Suppressor macrophage treated with lipopolysaccharide for 4 hours (primary cell): ENCODE results near the gene FILIP1.

Source experiments
- DNase-seq: peaks from one replicate; pipeline ENCODE4 v3.0.0-alpha.2; 2020

FILIP1 gene

DNA sequence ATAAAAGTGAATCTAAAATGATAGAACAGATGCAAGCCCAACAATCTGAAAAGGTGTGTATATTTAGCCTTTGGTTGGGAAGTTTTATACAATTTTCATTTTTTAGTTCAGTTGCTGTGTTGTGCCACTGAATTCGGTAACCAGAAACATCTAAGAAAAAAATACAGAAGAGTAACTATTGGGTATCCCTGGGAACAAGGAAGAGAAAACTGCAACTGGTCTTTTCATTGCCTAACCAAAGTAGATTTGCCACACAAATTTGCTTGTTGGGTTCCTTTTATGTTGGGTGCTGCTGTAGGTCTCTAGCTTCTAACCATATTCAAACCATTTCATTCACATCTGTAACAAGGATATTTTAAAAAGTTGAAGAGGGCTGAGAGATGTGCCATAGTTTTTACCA is 206.2 kb downstream of the FILIP1 start:
- no peak for DNase-seq

DNA sequence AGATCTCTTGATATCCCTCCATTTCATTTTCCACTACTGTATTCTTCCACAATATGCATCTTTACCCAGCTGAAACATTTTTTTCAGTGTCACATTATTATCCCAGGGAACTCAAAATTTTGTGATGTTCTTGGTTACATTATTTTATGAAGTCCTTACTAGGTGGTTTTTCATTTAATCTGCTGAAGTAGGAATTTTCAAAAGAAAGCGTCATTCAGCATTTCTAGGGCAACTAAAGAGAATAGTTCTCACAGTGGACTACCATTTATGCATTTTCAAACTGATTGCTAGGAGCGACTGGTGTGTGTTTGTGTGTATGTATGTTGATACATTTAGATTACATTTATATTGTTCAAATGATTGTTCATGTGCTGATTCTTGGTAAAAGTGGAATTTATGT is 206.6 kb downstream of the FILIP1 start:
- no peak for DNase-seq

DNA sequence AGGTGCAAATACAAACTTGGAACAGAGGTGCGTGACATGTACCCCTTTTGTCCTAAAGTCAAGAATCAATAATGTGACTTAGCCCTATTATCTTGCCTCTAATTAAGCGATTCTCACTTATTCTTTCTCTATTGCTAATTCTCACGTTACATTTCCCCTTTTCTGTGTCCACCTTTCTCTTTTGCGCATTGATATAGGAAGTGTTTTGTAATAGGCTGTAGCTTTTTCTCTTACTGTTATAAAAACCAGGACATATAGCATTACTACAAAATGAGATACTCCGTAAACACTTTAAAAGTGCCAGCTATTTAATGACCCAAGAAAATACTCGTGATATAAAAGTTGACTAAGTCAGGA is 208.3 kb downstream of the FILIP1 start:
- DNase-seq = peak; percentile 39

DNA sequence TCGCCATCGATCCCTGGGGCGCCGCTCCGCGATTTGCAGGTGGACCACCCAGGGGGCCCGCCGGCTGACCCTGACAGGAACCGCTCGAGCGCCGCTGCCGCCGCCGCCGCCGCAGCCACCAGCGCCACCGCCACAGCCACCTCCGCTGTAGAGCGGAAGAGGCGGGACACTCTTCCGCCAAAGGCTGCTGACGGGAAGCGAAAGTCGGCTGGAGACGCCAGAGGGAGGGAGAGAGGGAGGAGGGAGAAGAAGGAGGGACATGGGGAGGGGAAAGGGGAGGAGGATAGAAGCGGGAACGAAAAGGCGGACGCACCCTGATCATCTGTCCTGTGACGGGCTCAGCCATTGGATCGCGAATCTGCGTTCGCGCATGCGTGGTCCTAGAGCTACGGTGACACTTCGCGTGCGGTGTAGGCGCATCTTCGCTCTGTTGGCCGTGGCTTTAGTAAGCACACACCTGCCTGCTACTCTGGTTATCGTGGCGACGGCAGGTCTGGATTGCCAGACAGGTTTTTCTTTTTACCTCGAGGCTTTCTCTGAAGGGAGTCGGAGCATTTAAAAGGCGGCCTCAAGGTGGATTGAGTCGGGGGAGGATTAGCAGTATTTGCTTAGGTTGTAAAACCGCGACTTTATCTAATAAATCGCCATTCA is 208.8 kb downstream of the FILIP1 start, which contains the start of gene TMEM30A:
TSS of gene TMEM30A (minus strand) at position 161 of the 651 bp plus-strand sequence. CDS start at position 7, 154 bp downstream.
- DNase-seq = peak; percentile 99

DNA sequence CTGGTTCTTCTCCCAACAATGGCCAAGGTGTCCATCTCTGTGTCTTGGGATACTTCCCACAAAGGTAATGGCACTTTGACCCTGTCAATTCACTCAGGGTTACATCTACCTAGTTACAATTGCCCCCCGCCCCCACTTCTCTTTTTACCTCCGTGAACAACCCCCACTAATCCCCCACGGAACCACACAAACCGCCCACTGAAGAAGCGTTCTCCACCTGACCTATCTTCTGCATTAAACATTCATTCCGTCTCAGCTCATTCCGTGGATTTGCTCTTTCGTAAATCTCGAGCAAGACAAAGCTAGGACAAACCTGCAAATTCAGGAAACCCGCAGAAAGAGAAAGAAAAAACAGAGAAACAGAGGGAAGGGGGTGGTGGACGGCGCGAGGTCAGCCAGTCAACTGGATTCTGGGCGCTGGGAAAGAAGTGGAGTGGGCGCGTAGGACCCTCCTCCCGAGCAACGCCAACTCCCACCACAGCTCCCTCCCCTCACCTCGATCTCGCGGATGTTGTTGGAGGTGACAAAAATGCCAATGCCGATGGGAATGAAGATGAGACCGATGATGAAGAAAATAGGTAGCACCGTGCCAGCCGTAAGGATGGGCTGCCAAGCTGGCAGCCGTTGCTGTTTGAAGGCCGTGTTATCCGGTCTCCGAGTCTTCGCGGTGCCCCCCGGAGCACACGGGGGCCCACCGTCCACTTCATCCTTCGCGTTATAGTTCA is 209.5 kb downstream of the FILIP1 start:
- peak; percentile 30 for DNase-seq

DNA sequence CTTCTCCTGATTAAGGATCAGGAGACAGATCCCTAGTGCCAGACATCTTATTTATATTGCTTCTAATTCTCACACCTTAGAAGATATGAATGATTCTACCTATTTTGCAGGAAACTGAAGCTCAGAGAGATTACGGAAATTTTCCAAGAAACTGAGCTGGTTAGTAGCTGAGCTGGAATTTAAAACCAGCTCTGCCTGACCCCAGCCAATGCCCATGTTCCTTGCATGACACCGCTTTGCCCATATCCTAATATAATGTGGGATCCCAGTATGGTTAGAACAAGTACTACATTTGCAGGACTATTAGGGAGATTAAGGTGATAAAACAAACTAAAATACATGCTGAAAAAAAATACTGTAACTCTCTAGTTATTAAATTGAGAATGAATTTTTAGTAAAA is 210.9 kb downstream of the FILIP1 start:
- no peak for DNase-seq

DNA sequence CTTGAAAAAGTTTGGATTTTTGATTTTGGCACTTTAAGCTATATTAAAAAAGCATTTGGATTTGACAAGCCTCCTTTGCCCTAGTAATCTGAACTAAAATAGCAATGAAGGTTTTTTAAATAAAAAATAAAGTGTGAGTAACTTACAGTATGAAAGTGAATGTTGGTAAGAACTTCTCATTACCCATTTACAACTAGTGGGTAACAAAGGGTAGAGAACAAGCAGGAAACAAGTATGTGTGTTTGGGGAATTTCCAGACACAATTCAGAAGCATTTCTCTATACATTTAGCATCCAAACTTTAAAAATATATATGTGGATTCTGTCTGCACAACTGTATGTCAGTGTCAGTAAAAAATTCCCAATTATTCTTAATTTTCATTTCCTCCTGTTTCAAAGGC is 211.9 kb downstream of the FILIP1 start:
- peak; percentile 59 for DNase-seq

DNA sequence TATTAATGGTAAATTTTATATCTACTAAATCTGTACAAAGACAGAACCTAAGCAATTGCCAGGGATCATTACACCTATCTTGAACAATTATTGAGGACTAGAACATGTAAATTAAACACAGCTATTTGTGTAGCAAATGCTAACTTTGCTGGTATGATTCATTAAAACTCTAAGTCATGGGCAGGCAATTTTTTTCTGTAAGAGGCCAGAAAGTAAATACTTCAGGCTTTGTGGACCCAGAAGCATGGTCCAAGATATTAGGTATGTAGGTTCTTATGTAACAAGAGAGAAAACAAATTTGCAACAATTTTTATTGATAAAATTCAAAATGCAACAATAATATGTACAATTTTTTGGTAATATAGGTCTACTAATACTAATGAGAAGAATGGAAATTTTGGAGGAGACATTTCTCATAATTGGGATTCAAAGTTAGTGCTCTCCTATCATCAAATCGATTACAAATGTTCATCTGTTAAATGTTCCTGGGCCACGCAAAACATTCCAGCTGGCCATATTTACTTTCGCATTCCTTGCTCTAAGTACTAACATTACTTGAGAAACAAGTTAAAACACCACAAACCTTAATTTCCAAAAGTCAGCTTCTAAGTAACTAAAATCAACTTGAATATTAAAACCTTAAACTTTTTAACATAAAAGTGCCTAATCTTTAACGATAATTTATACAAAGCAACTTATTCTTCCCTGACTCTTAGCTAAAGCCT is 213.3 kb downstream of the FILIP1 start:
- DNase-seq = no peak

DNA sequence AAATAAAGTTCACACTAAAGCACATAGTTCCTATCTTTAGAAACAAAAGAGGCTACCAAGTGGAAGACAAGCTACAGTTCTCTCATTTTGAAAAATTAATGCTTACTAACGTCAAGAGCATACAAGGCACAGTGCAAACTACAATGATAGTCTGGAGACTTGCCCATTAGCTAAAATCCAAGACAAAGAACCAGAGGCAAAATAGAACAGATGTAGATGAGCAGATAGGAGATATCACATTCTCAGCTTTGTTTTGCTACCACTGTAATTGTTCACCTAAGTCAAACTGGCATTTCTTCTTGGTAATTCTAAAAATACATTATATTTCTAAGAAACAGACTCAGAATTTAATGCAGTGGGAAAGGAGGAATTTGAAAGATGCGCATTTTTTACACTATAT is 214.2 kb downstream of the FILIP1 start:
- no peak for DNase-seq

DNA sequence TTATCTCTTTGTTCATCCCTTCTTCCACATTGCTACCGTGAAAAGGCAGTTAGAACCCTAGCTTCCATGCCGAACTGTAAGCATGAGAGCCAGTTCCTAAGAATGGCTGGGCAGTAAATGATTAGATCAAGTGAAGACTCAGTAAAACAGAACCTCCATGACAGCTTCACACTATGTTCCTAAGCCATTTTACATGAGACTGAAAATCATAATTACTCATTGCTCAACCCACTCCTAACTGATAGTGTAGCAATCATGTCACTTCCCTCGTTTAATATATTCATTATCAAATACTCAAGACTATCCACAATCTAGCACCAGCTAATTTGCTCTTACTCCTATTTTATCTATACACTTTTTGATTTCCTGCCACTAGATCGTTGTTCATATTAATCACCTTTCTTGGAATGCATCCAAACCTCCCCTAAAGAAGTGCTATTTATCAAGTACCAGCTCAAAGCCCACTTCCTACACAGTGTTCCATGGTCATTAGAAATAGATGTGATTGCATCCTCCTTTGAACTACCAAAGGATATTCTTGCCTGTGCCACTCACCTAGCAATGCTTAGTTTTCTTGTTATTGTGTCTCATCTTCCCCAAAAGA is 215.0 kb downstream of the FILIP1 start:
- peak; percentile 41 for DNase-seq

DNA sequence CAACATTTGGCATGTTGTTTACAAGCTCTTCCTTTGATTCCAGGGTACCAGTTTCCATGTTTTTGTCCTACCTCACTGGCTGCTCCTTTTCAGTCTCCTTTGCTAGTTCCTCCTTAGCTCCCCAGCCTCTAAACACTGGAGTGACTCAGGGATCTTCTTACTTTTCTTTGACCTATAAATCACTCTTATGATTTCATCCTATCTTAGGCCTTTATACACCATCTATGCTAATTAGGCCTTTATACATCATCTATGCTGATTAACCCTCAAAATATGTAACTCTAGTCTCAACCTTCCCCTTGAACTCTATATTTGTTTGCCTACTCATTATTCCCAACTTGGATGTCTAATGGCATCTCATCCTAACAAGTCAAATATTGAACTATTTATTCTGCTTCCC is 218.5 kb downstream of the FILIP1 start:
- DNase-seq = peak; percentile 58

DNA sequence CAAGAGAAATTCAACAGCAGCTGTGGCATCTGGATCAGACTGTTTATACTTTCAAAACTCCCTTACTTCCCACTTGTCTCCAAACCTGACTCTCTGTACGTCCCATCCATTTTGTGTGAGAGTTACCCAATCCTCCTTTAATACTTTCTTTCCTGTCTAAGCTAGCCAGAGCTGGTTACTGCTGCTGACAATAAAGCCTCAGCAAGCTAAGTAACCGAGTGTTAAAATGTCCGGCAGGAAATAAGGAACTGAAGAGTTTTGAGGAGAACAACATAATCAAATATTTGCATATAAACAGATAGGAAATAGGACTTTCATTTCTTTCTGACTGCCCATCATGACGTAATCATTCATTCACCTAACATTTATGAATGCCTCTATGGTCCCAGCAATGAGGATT is 220.6 kb downstream of the FILIP1 start:
- peak; percentile 54 for DNase-seq

DNA sequence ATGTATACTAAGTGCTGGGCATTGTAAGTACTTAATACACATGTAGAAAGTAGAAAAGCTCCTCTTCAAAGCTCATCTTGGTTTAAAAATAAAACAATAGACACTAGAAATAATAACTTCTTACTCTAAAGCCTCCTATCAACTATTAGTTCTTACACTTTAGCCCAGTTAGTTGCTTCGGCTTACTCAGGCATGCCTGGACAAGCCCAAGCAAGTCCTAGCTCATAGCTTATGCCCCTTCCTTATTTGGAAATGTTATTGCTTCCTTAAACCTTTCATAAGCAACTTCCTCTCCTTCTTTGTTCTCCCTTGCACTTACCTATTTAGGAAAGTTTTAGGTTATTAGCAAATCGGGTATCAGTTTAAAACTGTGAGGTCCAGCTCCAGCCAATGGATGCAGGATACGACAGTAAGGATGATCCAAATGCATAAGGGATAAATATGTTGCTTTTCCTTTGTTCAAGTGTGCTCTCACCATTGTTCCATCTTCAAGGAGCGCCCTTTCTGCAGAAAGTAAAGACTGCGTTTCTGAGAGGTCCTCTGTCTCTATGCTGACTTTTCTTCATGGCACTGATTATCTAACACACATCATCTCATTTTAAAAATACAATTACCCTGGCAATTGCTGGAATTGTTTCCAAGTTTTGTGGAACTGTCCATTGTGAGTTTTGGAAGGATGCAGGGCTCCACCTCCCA is 221.3 kb downstream of the FILIP1 start:
- peak; percentile 32 for DNase-seq

DNA sequence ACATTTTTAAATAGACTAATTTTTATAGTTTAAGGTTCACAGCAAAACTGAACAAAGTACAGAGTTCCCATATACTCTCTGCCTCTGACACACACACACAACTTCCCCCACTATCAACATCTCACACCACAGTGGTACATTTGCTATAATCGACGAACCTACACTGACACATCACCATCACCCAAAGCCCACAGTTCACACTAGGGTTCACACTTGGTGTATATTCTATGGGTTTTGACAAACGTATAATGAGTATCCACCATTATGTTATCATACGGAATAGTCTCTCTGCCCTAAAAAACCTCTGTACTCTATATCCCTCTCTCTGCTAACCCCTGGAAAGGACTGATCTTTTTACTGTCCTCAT is 224.6 kb downstream of the FILIP1 start:
- DNase-seq = no peak

DNA sequence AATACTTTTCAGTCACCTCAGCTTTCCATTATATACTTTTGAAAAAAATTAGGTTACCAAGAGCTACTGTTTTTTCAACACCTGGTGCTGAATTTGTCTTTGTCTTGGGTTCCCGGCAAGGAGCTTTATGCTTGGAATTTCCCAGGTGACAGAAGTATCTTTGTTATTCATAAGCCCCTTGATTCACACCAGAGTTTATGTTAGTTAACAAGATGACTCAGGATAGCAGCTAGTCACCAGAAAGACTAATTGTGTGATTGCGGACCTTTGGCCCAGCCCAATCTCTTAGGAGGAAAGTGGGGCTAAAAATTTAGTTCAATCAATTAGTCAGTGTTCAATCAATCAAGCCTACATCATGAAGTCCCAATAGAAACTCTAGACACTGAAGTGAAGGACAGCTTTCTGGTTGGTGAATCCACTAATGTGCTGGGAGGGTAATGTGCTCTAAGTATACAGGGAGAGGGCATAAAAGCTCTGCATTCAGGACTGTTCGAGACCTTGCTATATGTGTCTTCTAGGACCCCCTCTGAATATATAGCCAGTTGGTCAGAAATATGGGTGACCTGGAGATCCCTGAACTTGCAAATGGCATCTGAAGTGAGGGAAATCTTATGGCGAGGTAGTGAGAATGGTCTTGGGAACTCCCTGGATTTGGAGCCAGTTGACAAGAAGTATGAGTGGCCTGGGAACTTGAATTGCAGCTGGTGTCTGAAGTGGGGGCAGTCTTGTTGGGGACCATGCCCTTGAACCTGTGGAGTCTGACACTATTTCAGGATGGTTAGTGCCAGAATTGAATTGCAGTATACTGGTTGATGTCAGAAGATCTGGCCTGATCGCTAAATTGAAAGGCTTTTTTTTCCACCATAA is 225.2 kb downstream of the FILIP1 start:
- no peak for DNase-seq

DNA sequence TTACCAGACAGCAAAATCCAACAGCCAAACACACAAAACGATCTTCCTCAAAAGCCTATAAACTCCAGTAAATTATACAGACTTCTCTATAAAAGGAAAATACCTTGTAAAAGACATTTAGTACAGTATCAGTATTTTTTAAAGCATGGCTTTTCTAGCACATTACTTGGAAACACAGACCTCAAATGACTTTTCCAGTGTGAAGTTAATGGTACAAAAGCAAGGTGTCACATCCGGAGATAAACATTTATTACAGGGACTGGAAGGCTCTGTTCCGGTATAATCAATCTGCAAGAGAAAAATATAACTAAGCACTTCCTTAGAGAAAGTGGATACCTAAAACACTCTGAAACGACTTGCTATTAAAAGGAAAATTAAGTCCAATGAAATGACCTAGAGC is 226.1 kb downstream of the FILIP1 start:
- no peak for DNase-seq

DNA sequence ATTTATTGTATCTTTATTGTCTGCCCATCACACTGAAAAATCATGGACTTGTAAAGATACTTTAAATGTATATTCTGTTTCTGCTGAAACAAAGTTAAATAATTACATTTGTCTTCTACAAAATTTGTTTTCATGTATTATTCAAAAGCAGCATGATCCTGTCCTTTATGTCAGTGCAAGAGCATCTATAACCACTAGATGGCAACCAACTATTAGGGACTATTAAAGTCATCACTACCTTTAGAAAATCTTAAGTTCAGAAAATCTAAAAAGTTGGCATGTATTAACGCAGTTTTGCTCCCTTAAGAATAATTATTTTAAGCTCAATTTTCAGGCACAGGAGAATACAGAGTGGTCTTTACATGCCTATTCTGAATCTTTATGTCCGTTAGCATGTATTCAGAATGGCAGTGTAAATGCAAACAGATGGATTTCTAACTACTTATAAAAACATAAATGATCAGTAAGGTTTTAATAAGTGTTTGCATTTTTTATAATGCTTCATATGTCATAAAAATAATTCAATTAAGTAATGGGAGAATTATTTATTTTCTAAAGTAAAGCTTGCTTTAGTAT is 226.8 kb downstream of the FILIP1 start:
- DNase-seq = peak; percentile 67

DNA sequence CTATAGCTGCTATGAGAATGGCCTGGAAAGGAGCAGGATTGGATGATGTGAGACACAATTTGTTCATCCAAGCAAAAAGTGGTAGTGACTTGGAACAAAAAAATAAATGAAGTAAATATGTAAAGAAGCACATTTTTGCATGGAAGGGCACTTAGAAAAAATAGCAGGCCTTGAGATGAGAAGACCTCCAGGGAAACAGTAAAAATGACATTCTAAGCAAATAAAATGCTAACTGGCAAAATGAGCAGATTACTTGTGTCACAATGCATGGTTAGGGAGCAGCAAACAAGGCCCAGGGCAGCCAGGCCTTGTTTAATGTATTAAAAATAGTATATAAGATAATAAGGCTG is 230.2 kb downstream of the FILIP1 start:
- DNase-seq = no peak

DNA sequence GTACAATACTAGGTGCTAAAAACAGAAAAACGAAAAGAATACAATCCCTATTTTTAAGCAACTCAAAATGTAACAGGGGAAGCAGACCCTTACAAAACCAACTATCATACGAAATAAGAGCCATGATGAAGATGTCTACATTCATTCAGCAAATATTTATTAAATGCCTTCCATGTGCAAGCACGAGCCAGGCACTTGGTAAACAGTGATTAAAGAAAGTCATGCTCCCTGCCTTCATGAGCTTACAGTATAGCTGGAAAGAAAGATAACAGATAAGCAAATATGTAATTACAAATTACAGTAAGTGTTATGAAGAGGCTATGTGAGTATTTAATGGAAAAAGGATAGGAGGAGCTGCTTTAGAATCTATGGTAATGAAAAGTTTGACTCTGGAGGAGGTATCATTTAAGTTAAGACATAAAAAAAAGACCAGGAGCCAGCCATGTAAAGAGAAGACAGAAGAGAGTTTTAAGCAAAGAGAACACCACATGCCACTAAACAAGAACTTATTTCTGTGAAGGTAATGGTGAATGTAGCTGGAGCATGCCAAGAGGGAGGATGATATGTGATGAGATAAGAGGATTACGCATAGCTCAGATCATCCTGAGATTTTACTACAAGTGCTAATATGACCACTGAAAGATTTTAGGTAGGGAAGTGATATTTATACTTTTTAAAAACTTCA is 230.7 kb downstream of the FILIP1 start:
- no peak for DNase-seq

DNA sequence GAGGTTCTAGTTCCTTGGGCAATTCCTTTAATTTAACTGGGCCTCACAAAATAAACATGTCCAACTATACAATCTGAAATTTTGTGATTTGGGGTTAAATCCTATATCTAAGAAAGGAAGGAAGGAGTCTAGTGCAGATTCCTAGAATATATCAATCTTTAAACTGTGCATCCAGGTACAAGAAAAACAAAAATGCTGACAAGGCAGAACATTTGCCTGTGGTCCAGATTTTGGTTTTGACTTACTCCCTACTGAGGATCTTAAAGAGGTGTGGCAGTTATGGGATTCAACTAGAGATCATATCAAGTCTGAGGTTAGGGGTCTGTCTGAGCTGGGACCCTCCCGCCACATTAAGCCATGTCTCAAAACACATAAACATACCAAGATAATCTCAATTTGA is 232.3 kb downstream of the FILIP1 start:
- DNase-seq = no peak
